22Rv1 (cell line): ENCODE measurements around the gene KISS1R.

Source experiments
- H3K27ac ChIP-seq: fragments of 450-650 bp; 2 replicates; pipeline ENCODE4 v1.5.1; 2017
- ZFX ChIP-seq: fragments of 450-650 bp; IDR thresholded peaks from 2 replicates; pipeline ENCODE4 v1.6.1; 2017; ENCODE audit warnings: antibody characterized with exemption, borderline replicate concordance
- TF ChIP-seq, protein P1 (sequence below): fragments of 450-650 bp; IDR thresholded peaks from 2 replicates; pipeline ENCODE4 v1.5.1; 2017; ENCODE audit warnings: mild to moderate bottlenecking

The KISS1R gene

DNA sequence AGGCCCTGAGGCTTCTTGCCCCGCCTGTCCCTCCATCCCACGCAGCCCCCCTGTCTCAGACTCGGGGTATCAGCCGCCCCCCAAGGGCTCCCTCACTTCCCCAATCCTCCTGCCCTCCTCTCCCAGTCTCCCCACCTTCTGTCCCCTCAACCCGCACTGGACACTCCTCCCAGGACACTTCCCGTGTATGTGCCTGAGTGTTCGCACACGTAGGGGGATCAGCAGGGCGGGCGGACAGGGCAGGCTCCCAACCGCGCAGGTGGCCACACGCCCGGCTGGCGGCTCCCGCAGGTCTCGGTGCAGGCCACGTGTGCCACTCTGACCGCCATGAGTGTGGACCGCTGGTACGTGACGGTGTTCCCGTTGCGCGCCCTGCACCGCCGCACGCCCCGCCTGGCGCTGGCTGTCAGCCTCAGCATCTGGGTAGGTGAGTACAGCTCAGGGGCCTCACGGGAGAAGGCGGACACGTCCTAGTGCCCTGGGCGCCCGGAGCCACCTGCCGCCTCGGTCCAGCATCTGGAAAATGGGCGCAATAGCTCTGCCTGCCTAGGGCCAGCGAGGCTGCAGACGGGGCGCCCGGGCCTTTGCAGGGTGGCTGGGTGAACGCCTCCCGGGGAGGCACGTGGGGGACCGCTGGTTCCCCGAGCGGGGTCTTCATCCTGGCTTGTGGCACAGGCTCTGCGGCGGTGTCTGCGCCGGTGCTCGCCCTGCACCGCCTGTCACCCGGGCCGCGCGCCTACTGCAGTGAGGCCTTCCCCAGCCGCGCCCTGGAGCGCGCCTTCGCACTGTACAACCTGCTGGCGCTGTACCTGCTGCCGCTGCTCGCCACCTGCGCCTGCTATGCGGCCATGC is 2.3 kb downstream of the KISS1R start:
- TF ChIP-seq ZFX, result no peak
- TF ChIP-seq, protein P1, sequence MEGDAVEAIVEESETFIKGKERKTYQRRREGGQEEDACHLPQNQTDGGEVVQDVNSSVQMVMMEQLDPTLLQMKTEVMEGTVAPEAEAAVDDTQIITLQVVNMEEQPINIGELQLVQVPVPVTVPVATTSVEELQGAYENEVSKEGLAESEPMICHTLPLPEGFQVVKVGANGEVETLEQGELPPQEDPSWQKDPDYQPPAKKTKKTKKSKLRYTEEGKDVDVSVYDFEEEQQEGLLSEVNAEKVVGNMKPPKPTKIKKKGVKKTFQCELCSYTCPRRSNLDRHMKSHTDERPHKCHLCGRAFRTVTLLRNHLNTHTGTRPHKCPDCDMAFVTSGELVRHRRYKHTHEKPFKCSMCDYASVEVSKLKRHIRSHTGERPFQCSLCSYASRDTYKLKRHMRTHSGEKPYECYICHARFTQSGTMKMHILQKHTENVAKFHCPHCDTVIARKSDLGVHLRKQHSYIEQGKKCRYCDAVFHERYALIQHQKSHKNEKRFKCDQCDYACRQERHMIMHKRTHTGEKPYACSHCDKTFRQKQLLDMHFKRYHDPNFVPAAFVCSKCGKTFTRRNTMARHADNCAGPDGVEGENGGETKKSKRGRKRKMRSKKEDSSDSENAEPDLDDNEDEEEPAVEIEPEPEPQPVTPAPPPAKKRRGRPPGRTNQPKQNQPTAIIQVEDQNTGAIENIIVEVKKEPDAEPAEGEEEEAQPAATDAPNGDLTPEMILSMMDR, result no peak
- peak overlapping the region; percentile 84 for H3K27ac ChIP-seq

DNA sequence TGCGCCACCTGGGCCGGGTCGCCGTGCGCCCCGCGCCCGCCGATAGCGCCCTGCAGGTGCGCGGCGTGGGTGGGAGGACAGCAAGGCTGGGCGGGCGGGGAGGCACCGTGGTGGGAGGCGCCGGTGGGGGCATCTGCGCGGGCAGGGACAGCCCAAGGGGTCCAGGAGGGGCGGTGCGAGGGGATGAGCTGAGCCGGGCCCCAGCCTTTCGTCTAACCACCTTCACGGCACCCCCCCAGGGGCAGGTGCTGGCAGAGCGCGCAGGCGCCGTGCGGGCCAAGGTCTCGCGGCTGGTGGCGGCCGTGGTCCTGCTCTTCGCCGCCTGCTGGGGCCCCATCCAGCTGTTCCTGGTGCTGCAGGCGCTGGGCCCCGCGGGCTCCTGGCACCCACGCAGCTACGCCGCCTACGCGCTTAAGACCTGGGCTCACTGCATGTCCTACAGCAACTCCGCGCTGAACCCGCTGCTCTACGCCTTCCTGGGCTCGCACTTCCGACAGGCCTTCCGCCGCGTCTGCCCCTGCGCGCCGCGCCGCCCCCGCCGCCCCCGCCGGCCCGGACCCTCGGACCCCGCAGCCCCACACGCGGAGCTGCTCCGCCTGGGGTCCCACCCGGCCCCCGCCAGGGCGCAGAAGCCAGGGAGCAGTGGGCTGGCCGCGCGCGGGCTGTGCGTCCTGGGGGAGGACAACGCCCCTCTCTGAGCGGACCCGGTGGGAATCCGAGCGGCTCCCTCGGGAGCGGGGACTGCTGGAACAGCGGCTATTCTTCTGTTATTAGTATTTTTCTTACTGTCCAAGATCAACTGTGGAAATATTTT is 3.1 kb downstream of the KISS1R start:
- TF ChIP-seq, protein P1, result peak; percentile 15; the same call in 1 of the 2 replicates
- TF ChIP-seq ZFX, result no peak
- peak overlapping the region; percentile 84 for H3K27ac ChIP-seq

DNA sequence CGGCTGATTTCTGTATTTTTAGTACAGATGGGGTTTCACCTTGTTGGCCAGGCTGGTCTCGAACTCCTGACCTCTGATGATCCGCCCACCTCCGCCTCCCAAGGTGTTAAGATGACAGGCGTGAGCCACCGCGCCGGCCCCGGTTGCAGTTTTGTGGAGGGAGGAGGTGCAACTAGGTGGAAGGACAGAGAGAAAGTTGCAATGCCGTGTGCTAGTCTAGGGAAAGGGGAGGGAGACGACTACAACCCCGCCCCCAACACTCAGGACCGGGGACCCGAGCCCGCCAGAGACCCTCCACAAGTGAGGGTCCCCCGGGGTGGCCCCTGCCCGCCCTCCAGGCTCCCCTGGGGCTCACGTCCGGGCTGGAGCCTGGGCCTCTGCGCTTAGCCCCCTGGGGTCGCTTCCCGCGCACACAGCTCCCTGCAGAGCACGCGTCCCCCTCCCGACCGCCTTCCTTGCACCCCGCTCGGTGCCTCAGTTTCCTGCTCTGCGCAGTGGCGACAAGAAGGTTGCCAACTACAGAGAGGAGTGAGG is 7.5 kb downstream of the KISS1R start:
- peak overlapping the region; percentile 80 for H3K27ac ChIP-seq
- TF ChIP-seq, protein P1, result no peak
- TF ChIP-seq ZFX, result no peak

DNA sequence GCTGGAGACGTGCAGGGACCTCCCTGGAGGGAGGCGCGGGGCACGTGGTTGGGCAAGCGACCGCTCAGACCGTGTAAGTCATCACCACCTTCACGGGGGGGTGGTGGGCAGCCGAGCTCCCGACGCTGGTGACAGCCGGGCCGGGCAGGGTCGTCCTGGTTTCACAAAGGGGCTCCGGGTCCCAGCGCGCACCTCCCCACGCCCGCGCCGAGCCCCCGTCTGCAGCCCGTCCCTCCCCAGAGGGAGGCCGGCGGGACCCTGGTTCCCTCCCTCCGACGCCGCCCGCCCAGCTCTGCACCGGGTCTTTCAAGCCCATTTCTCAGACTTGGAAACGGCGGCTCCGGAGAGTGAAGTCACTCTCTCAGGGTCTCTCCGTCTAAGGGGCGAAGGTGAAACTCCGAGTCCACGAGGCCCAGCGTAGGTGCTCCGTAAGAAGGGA is 8.0 kb downstream of the KISS1R start:
- H3K27ac ChIP-seq, result peak overlapping the region; percentile 80
- TF ChIP-seq, protein P1, result no peak
- TF ChIP-seq ZFX, result no peak

DNA sequence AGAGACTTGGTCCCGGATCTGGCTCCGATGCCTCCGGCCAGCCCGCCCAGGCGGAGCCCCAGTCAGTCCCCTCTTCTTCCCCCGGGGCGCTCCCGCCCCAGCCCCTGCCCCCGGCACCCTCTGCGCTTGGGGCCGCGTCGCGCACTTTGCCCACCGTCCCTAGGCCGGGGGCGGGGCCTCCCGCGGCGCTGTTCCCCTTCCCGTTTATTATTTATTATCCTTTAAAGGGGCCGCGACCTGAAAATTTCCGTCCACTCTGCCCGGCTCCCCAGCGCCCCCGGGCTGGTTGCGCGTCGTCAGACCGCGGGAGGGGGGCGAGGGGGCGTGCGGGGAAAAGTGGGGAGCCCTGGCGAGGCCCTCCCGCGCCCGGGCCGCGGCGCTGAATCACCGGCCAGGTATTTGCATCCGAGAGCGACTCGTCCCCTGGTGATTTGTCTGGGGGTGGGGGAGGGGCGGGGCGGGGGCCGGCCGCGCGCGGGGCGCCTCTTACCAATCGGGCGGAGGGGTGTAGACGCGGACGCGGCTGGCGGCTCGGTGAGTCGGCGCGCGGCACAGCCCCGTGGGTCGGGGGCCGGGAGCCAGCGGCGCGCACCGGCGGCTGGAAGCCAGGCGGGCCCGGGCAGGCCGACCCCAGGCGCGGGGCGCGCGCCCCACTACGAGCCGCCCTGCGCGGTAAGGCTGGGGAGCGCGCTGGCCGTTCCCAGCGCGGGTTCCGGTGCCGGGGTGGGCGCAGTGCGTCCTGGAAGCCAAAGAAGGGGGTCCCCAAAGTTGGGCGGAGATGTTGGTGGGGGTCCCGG is 8.6 kb downstream of the KISS1R start, which contains the start of gene ARID3A:
TSS of gene ARID3A (plus strand) at position 510 of the 797 bp plus-strand sequence. CDS start 3,494 bp downstream, outside the sequence.
- H3K27ac ChIP-seq, result peak within 1 kb of the TSS; percentile 80
- TF ChIP-seq, protein P1, result no peak
- TF ChIP-seq ZFX, result no peak

DNA sequence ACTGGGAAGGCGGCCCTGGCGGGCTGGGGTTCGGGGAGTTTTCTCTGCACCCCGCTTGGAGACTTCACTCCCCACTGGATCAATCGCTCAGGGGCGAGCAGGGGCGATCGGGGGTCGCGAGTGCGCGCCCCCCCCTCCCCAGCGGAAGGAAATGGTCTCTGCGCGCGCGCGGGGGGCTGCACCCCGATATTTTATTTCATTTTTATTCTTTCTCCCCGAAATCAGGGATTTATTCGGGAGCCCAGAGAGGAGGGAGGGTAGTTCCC is 9.1 kb downstream of the KISS1R start:
- peak overlapping the region; percentile 80 for H3K27ac ChIP-seq
- TF ChIP-seq, protein P1, result no peak
- TF ChIP-seq ZFX, result no peak
